Heart left ventricle (tissue), 16 donors: ENCODE data around the gene FNDC11. TPM values are rescaled to one million over a fixed set of nuclear protein-coding genes. Genes with fewer than 3 reads are reported as not detected.

Experiments used
- ATAC-seq, 4 donors: fragments of 200-7000 bp; cut with Tn5 transposase; one replicate each; pipeline ENCODE4 v1.9.1; 2020 to 2022; ENCODE audit warnings: moderate library complexity in 4 of 4, mild to moderate bottlenecking in 3 of 4, moderate number of reproducible peaks in 1 of 4
- DNase-seq, 5 donors: peaks; one replicate each; pipeline ENCODE4 v3.0.0-alpha.2; 2020
- H3K27ac ChIP-seq, 12 donors: fragments of 200-600 bp; sonication (generic) in 4 of 12; one replicate each; pipeline versions ENCODE4 v1.5.0 to v1.8.0; 2016 to 2022; ENCODE audit warnings: mild to moderate bottlenecking in 2 of 12
- H3K27me3 ChIP-seq, 9 donors: fragments of 200-600 bp; sonication (generic) in 2 of 9; one replicate each; pipeline versions ENCODE4 v1.5.1 to v1.8.0; 2016 to 2022; ENCODE audit warnings: mild to moderate bottlenecking in 3 of 9
- H3K36me3 ChIP-seq, 9 donors: fragments of 200-600 bp; sonication (generic) in 2 of 9; one replicate each; pipeline versions ENCODE4 v1.5.0 to v1.8.0; 2018 to 2022; ENCODE audit warnings: mild to moderate bottlenecking in 2 of 9
- H3K4me1 ChIP-seq, 12 donors: fragments of 200-600 bp; sonication (generic) in 4 of 12; one replicate each; pipeline versions ENCODE4 v1.5.0 to v1.8.0; 2016 to 2022; ENCODE audit warnings: mild to moderate bottlenecking in 3 of 12
- H3K4me3 ChIP-seq, 12 donors: fragments of 200-600 bp; sonication (generic) in 4 of 12; one replicate each; pipeline versions ENCODE4 v1.5.0 to v1.8.0; 2017 to 2022; ENCODE audit warnings: mild to moderate bottlenecking in 9 of 12, moderate library complexity in 4 of 12
- H3K9me3 ChIP-seq, 12 donors: fragments of 200-600 bp; sonication (generic) in 4 of 12; one replicate each; pipeline versions ENCODE4 v1.5.0 to v1.8.0; 2016 to 2022; ENCODE audit warnings: mild to moderate bottlenecking in 1 of 12
- CTCF ChIP-seq, 12 donors: fragments of 200-600 bp; sonication (generic) in 4 of 12; IDR thresholded peaks; one replicate each; pipeline versions ENCODE4 v1.5.0 to v1.8.0; 2018 to 2022; ENCODE audit warnings: antibody characterized with exemption in 12 of 12, mild to moderate bottlenecking in 5 of 12
- POLR2A ChIP-seq, 2 donors: fragments of 450-650 bp; IDR thresholded peaks; one replicate each; pipeline ENCODE4 v1.6.1; 2017; ENCODE audit warnings: antibody characterized with exemption in 2 of 2, mild to moderate bottlenecking in 2 of 2, moderate library complexity in 2 of 2
- whole genome bisulfite sequencing, 4 donors: extraction: QIAGEN DNeasy Blood & Tissue Kit in 2 of 4; methylation state at CpG; one replicate each; pipeline versions ENCODE4 v1.1.5 to v1.1.7; 2013 to 2018; 5-methylcytosine and 5-hydroxymethylcytosine counted together
- intact Hi-C, 10 donors: fragments of 100-400 bp; cut with DNase I; formaldehyde crosslinking; loops; one replicate each; pipeline versions ENCODE4 v1.11.1 to v1.14.2; 2022
- long read RNA-seq, 3 donors: library from polyadenylated mRNA; unstranded; transcript quantifications; one replicate each; pipeline ENCODE4 v2.0.0, GENCODE V29; 2020 to 2021
- polyA plus RNA-seq, 2 donors: library from polyadenylated mRNA; stranded (reverse); fragments of 200-250 nt; gene quantifications; one replicate each; pipeline ENCODE4 v1.2.3, GENCODE V29; 2013
- total RNA-seq, 9 donors: library from RNA; depleted of rRNA in 2 of 9; stranded (reverse); fragments of >200 nt in 2 of 9; fragmentation: NEBNext Ultra II Directional in 3 of 9; extraction: Animal tissue kit (Norgen Biotek cat#: 25700) in 3 of 9; gene quantifications; one replicate each; pipeline versions ENCODE4 v1.1.0 to v1.2.4, GENCODE V29; 2016 to 2023
- donor health status: ischemic (EF 13 %, LVEDD 7.1; RV severe dilation, severe dysfunction).
- donor health status: healthy with polysubstance abuse.
- donor health status: DM: no; HTN: yes; CAD: no.
- donor health status: DM: no; HTN: no; CAD: no.
- donor health status: ischemic (EF 25% LVEDD 6.9; RV normal size, moderate dysfunction).
- donor health status: ischemic (EF 25% LVEDD 5.7; RV mildly dilated, moderate dysfunction).
- donor health status: healthy.
- donor health status: DM: yes; HTN: yes; CAD: no.
- donor health status: ischemic (EF 35%, LVEDD 5.7; RV mildly dilated, moderate dysfunction).
- donor health status: nonischemic (EF 11% LVEDD 7.7; RV severe dilation, severe dysfunction).
- donor health status: DM: yes; HTN: yes; CAD: no.
- donor health status: PGD.
- donor health status: ischemic (EF 29% LVEDD 5.4; RV normal size, mild dysfunction).
- donor health status: nonischemic (EF 23%, LVEDD 6.1; RV moderate dilation, normal function).

FNDC11 gene, protein sequence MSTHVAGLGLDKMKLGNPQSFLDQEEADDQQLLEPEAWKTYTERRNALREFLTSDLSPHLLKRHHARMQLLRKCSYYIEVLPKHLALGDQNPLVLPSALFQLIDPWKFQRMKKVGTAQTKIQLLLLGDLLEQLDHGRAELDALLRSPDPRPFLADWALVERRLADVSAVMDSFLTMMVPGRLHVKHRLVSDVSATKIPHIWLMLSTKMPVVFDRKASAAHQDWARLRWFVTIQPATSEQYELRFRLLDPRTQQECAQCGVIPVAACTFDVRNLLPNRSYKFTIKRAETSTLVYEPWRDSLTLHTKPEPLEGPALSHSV
- under 1 TPM in 4 of 9 donors, not detected in 5; 0.16 to 0.23 (median 0.19) TPM for total RNA-seq
- under 1 TPM; 0.08 to 0.14 TPM for polyA plus RNA-seq
- long read RNA-seq, donor 1, result 0 reads
- long read RNA-seq, donor 2, result 0 reads
- long read RNA-seq, donor 3, result 0 reads

GRCh38 chr20:63553933-63554290, at the start of gene FNDC11:
FNDC11 (plus strand) TSS chr20:63554159; CDS start chr20:63555664, 1,505 bp downstream.
- peaks cover 0 to 21% (median 8%) of the 10 kb centered on the region in 12 donors for H3K4me1 ChIP-seq
- 3 to 5% (median 4%) methylated on average over 16 to 34 of the region's 34 CpGs for WGBS, 4 donors
- peak within 1 kb of the TSS; percentile 32 to 68 (median 60) for H3K4me3 ChIP-seq
- peaks cover 0 to 9% (median under 1%) of the 10 kb centered on the region in 9 donors for H3K27me3 ChIP-seq
- peak within 1 kb of the TSS in 5 of 12 donors; percentile 1 to 65 (median 49) for H3K27ac ChIP-seq
- H3K9me3 ChIP-seq, result no peaks in the 10 kb centered on the region
- TF ChIP-seq POLR2A (IDR thresholded peaks at IDR 0.05), result no peak
- TF ChIP-seq CTCF (IDR thresholded peaks at IDR 0.05), result no peak
- peak in 3 of 4 donors; percentile 20 to 56 (median 49) for ATAC-seq
- peak in 3 of 5 donors; percentile 50 to 64 (median 58) for DNase-seq
- peaks cover 0 to 11% (median 8%) of the 10 kb centered on the region in 9 donors for H3K36me3 ChIP-seq
- intact Hi-C loops, result no loop called here

GRCh38 chr20:63504642-63505041, 49.3 kb upstream of the FNDC11 start:
- peaks cover 0 to 16% (median 7%) of the 10 kb centered on the region in 9 donors for H3K27me3 ChIP-seq
- TF ChIP-seq POLR2A (IDR thresholded peaks at IDR 0.05) (no peak), CTCF (IDR thresholded peaks at IDR 0.05) (no peak)
- DNase-seq, result peak in 1 of 5 donors; percentile 6
- H3K4me3 ChIP-seq, result no peak overlapping the region
- no peak for ATAC-seq
- H3K27ac ChIP-seq, result no peak overlapping the region
- peaks cover 0 to 29% (median 15%) of the 10 kb centered on the region in 12 donors for H3K4me1 ChIP-seq
- intact Hi-C loops, result no loop called here
- peaks cover 0 to 19% (median 3%) of the 10 kb centered on the region in 12 donors for H3K9me3 ChIP-seq
- no peaks in the 10 kb centered on the region for H3K36me3 ChIP-seq
- WGBS, 4 donors, result 87 to 93% (median 91%) methylated on average over 9 of the region's 9 CpGs

DNA sequence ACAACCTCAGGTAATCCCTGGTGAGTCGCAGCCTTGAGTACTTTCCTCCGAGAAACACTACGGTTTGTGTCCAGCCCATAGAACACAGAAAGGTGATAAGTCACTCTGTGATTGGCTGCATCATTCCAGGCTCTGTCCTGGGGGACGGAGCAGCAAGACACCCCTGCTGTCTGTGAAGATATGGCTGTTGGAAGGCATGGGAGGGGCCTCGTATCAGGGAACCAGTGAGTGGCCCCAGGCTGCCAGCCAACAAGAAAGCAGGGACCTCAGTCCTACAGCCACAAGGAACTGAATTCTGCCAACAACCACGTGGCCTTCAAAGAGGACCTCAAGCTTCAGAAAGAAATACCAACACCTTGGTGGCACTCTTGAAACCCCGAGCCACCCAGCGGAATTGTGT, 48.7 kb upstream of the FNDC11 start:
- H3K27me3 ChIP-seq, result peaks cover 0 to 16% (median under 1%) of the 10 kb centered on the region in 9 donors
- H3K27ac ChIP-seq, result no peak overlapping the region
- no peak overlapping the region for H3K4me3 ChIP-seq
- TF ChIP-seq POLR2A (IDR thresholded peaks at IDR 0.05), result no peak
- no peak for TF ChIP-seq CTCF (IDR thresholded peaks at IDR 0.05)
- H3K36me3 ChIP-seq, result no peaks in the 10 kb centered on the region
- intact Hi-C loops, result no loop called here
- DNase-seq (no peak), ATAC-seq (no peak)
- 79 to 88% (median 84%) methylated on average over 8 of the region's 8 CpGs for WGBS, 4 donors
- H3K9me3 ChIP-seq, result peaks cover 0 to 19% (median 3%) of the 10 kb centered on the region in 12 donors
- peaks cover 0 to 23% (median 11%) of the 10 kb centered on the region in 12 donors for H3K4me1 ChIP-seq

GRCh38 chr20:63505723-63506122, 48.2 kb upstream of the FNDC11 start:
- 74 to 91% (median 84%) methylated on average over 12 of the region's 12 CpGs for WGBS, 4 donors
- no peak overlapping the region for H3K27ac ChIP-seq

More at GRCh38 chr20:63505723-63506122, 48.2 kb upstream of the FNDC11 start:
- Histone ChIP-seq H3K27me3 (peaks cover 0 to 16% (median 0%) of the 10 kb centered on the region in 9 donors), H3K36me3 (no peaks in the 10 kb centered on the region), H3K4me3 (no peak overlapping the region), H3K9me3 (peaks cover 0 to 19% (median 3%) of the 10 kb centered on the region in 12 donors), H3K4me1 (peaks cover 0 to 21% (median 10%) of the 10 kb centered on the region in 12 donors)
- no peak for TF ChIP-seq POLR2A (IDR thresholded peaks at IDR 0.05)
- intact Hi-C loops, result no loop called here
- ATAC-seq, result no peak
- DNase-seq, result peak in 1 of 5 donors; percentile 18
